ENCODE results near the gene CNTNAP4. TPM values are rescaled to one million over a fixed set of nuclear protein-coding genes. Genes with fewer than 3 reads are reported as not detected.
A peak's percentile ranks its signal among the peaks of the same experiment; 100 is the strongest.

Gene CNTNAP4
- total and polyA plus RNA-seq, 2 of the 8 experiments (the other 6 are each of a cell fraction or from before 2014, with no cell fraction given): not detected

DNA sequence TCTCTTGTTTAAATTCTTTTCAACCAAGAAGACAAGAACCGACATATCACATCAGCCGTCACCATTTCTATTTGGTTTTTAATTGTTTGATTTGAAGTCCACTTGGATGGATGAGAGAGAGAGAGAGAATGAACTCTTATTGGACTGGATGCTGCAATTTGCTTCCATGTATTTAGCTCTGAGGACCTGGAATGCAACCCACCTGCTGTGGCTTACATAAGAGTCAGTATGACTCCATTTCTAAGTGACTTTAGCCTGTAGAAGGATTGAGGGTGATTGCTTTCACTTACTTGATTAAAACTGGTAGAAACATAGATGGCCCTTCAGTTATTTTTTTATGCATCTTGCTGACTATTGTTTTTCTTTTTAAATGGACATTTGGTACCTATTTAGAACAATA lies 296.1 kb downstream of the CNTNAP4 start:
- H2BK15ac ChIP-seq (ENCODE audit: low read length): no peak overlapping the region
- no peak overlapping the region for H2BK5ac ChIP-seq (ENCODE audit: low read depth, low read length)
- H3K23ac ChIP-seq (ENCODE audit: insufficient read length): no peak overlapping the region
- no peaks in the 10 kb centered on the region for H3K36me3 ChIP-seq (ENCODE audit: control insufficient read depth in 2 of 4, insufficient read depth in 4 of 4, low read length in 3 of 4)
- no peaks in the 10 kb centered on the region for H3K4me1 ChIP-seq (replicated peaks in 1 of 4; ENCODE audit: control insufficient read depth in 3 of 4, insufficient read depth in 4 of 4, low read length in 3 of 4)
- no peaks in the 10 kb centered on the region for H3K9me3 ChIP-seq (ENCODE audit: insufficient read depth in 2 of 2, low read depth in 1 of 2, low read length in 1 of 2)
- H4K20me1 ChIP-seq (replicated peaks in 1 of 2; ENCODE audit: control insufficient read depth in 1 of 2, insufficient read depth in 2 of 2, low read length in 2 of 2): no peaks in the 10 kb centered on the region
- no peak overlapping the region for H2AFZ ChIP-seq (ENCODE audit: low read length)
- no peak overlapping the region for H3K9ac ChIP-seq (replicated peaks in 1 of 4; ENCODE audit: extremely low read depth in 1 of 4, low read depth in 3 of 4, low read length in 3 of 4)
- ChIA-PET POLR2A (ENCODE audit: partially characterized antibody) (no interaction called here), CTCF (ENCODE audit: partially characterized antibody) (no interaction called here)
- DNase-seq (ENCODE audit: low read depth in 1 of 2, low spot score in 2 of 2) (no peak), FAIRE-seq (no peak)
- no peak overlapping the region for H4K8ac ChIP-seq (ENCODE audit: extremely low read depth, insufficient read depth, low read length)
- no peak overlapping the region for H4K5ac ChIP-seq (ENCODE audit: insufficient read length, low read depth, low read length)
- no peak overlapping the region for H3K14ac ChIP-seq (ENCODE audit: insufficient read length)
- WGBS, 2 experiments (ENCODE audit: extremely low coverage in 1 of 2, insufficient coverage in 1 of 2, insufficient read length in 1 of 2, insufficient replicate concordance in 2 of 2, low coverage in 1 of 2, low lambda C conversion rate in 2 of 2, missing lambda C conversion rate in 1 of 2): 92% methylated on average over 2 of the region's 2 CpGs; no CpG with 5 or more reads in 1 of the 2 experiments
- H3K4me3 ChIP-seq (ENCODE audit: extremely low read depth in 1 of 4, insufficient read depth in 2 of 4, low read depth in 3 of 4, low read length in 4 of 4): no peak overlapping the region
- no peak overlapping the region for H3K27ac ChIP-seq (ENCODE audit: low read depth, low read length)
- no peaks in the 10 kb centered on the region for H3K79me2 ChIP-seq (ENCODE audit: control insufficient read depth in 1 of 2, insufficient read depth in 2 of 2, low read length in 2 of 2)
- H2BK120ac ChIP-seq (replicated peaks; ENCODE audit: low read depth, low read length): no peak overlapping the region
- H3K18ac ChIP-seq (ENCODE audit: extremely low read depth, low read length): no peak overlapping the region
- no peak overlapping the region for H2AK5ac ChIP-seq (ENCODE audit: low read depth, low read length)
- no peak overlapping the region for H2BK12ac ChIP-seq (ENCODE audit: low read depth, low read length)
- H3K27me3 ChIP-seq (replicated peaks in 1 of 4; ENCODE audit: control insufficient read depth in 3 of 4, extremely low read depth in 1 of 4, insufficient read depth in 3 of 4, low read length in 3 of 4): no peaks in the 10 kb centered on the region
- H3K23me2 ChIP-seq (ENCODE audit: low read depth, low read length): no peaks in the 10 kb centered on the region
- no peak overlapping the region for H4K91ac ChIP-seq (replicated peaks; ENCODE audit: insufficient read length, low read length)
- H2BK20ac ChIP-seq (ENCODE audit: low read length): no peak overlapping the region
- H3K4ac ChIP-seq (replicated peaks; ENCODE audit: insufficient read length, low read depth, low read length): no peak overlapping the region
- H3K79me1 ChIP-seq (ENCODE audit: low read depth, low read length): no peaks in the 10 kb centered on the region
- no peak overlapping the region for H3K56ac ChIP-seq (replicated peaks; ENCODE audit: insufficient read length, low read depth, low read length)
- no peak overlapping the region for H3K4me2 ChIP-seq (ENCODE audit: insufficient read depth in 1 of 2, low read depth in 2 of 2, low read length in 2 of 2)
- TF ChIP-seq POLR2AphosphoS5 (IDR thresholded peaks at IDR 0.05; ENCODE audit: low read depth, low read length) (no peak), TEAD4 (IDR thresholded peaks at IDR 0.05; ENCODE audit: low read depth, low read length) (peak; percentile 57; the same call in 1 of the 2 replicates)
